Posterior cingulate gyrus (tissue), 11 donors: ENCODE measurements around the gene SLC23A1.

Experiments
- DNase-seq, 10 donors: peaks; one replicate each; pipeline versions ENCODE4 v3.0.0 to v3.0.0-alpha.2; 2020 to 2021; ENCODE audit warnings: mixed read lengths in 3 of 10
- intact Hi-C: fragments of 100-400 bp; cut with DNase I; formaldehyde crosslinking; loops from one replicate; pipeline ENCODE4 v1.15.1; 2023

Gene SLC23A1

GRCh38 chr5:139340051-139340450 lies 43.0 kb downstream of the SLC23A1 start:
- intact Hi-C loops = loop anchor here (2.0 to 5.0 kb wide), 2 partner anchors 45 to 68 kb away; no protein-coding TSS in a partner anchor
- no peak for DNase-seq

- intact Hi-C loops = no loop called here
- no peak for DNase-seq
These were observed 47.3 kb downstream of the SLC23A1 start for GRCh38 chr5:139335811-139336210.
